ENCODE measurements around the gene TENM4.

Gene TENM4

GRCh38 chr11:79447038-79447786, 6.4 kb upstream of the TENM4 start:
- DNase-seq, result no peak

GRCh38 chr11:79444923-79445322, 4.1 kb upstream of the TENM4 start:
- DNase-seq, result no peak

GRCh38 chr11:79441461-79441875, 638 bp upstream of the TENM4 start:
- peak; percentile 33 for DNase-seq

GRCh38 chr11:79439886-79440570, 802 bp downstream of the TENM4 start:
- peak; percentile 59 for DNase-seq

GRCh38 chr11:79439410-79439885, 1.4 kb downstream of the TENM4 start:
- peak; percentile 41 for DNase-seq

GRCh38 chr11:79438631-79439409, 2.0 kb downstream of the TENM4 start:
- DNase-seq, result peak; percentile 40

- peak; percentile 45 for DNase-seq
Observed at GRCh38 chr11:79437981-79438630, 2.7 kb downstream of the TENM4 start.

GRCh38 chr11:79437278-79437980, 3.4 kb downstream of the TENM4 start:
- peak; percentile 80 for DNase-seq

- DNase-seq, result no peak
Observed at GRCh38 chr11:79436919-79437277, 3.9 kb downstream of the TENM4 start.

- no peak for DNase-seq
Observed at GRCh38 chr11:79434283-79434682, 6.5 kb downstream of the TENM4 start.

GRCh38 chr11:79432138-79432537, 8.7 kb downstream of the TENM4 start:
- DNase-seq, result no peak

- no peak for DNase-seq
Observed at GRCh38 chr11:79431535-79431934, 9.3 kb downstream of the TENM4 start.

GRCh38 chr11:79430280-79430679, 10.6 kb downstream of the TENM4 start:
- no peak for DNase-seq

- DNase-seq, result no peak
Observed at GRCh38 chr11:79428406-79428805, 12.4 kb downstream of the TENM4 start.

- no peak for DNase-seq
Observed at GRCh38 chr11:79427611-79428327, 13.1 kb downstream of the TENM4 start.

GRCh38 chr11:79427126-79427525, 13.7 kb downstream of the TENM4 start:
- DNase-seq, result no peak

- no peak for DNase-seq
Observed at GRCh38 chr11:79425463-79425862, 15.4 kb downstream of the TENM4 start.

- DNase-seq, result no peak
Observed at GRCh38 chr11:79423736-79424135, 17.1 kb downstream of the TENM4 start.

GRCh38 chr11:79422866-79423265, 18.0 kb downstream of the TENM4 start:
- no peak for DNase-seq

GRCh38 chr11:79421820-79422219, 19.0 kb downstream of the TENM4 start:
- DNase-seq, result no peak

GRCh38 chr11:79419120-79419519, 21.7 kb downstream of the TENM4 start:
- no peak for DNase-seq

GRCh38 chr11:79418241-79418640, 22.6 kb downstream of the TENM4 start:
- DNase-seq, result no peak

Data from femur (tissue), 1 donor.